TTC549 (cell line): ENCODE data around the gene DELE1.

Source experiments
- FAIRE-seq: peaks from 2 replicates; lab custom pipeline; 2012; peaks lifted over from hg19 to GRCh38; lab: Jason Lieb, UNC

The DELE1 gene

DNA sequence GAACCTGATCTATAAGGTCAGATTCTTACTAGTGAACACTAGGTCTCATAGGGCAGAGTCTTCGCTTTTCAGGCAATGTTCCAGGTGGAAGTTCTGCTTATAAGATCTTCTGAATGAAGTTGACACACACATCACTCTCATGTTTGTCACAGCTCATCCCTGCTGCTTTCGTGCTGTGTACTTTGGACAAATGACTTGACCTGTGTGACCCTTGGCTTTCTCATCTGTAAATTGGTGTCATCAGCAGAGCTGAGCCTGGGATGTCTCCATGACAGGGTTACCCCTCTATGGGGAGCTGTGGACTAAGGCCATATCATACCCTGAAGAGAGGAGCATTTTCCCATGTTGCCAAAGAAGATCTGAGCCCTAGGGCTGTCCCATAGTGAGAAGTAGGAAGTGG, 2.8 kb downstream of the DELE1 start:
- no peak for FAIRE-seq

- FAIRE-seq = no peak
Measured at GRCh38 chr5:141928051-141928450, 4.4 kb downstream of the DELE1 start.

GRCh38 chr5:141929398-141930058, 5.9 kb downstream of the DELE1 start:
- no peak for FAIRE-seq

- no peak for FAIRE-seq
Measured at GRCh38 chr5:141931694-141932093, 8.0 kb downstream of the DELE1 start.

DNA sequence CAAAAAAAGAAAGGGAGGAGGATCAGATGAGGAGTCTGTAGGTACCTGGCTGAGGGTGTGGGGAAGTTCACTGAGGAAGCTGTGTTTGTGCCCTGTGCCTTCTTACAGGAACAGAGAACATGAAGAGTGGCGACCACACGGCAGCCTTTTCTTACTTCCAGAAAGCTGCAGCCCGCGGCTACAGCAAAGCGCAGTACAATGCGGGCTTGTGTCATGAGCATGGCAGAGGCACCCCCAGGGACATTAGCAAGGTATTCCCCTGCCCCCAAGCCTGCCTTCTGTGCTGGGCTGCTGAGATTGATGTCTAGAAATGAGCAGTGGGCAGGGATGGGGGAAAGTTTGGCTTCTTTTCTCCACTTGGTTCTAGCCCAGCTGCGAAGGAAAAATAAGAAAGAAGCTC, 9.5 kb downstream of the DELE1 start:
- no peak for FAIRE-seq

GRCh38 chr5:141934099-141934844, 10.6 kb downstream of the DELE1 start:
- no peak for FAIRE-seq

DNA sequence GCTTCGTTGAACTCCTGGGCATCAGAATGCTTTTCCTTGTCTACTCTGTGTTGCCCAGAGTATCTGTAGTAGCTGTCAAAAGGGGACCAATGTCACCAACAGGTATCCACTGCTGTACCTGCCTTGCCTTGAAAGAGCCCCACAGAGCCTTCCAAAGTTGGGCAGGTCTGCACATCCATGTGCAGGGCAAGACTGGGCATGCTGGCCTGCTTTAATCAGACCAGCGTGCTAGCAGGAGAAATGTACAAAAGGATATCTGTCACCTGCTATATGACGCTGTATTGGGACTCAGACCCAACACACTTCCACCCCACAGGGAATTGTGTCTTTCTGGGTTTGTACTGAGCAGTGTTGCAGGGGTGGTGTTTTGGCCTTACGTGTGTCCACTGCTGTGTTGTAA, 11.9 kb downstream of the DELE1 start:
- FAIRE-seq = no peak

DNA sequence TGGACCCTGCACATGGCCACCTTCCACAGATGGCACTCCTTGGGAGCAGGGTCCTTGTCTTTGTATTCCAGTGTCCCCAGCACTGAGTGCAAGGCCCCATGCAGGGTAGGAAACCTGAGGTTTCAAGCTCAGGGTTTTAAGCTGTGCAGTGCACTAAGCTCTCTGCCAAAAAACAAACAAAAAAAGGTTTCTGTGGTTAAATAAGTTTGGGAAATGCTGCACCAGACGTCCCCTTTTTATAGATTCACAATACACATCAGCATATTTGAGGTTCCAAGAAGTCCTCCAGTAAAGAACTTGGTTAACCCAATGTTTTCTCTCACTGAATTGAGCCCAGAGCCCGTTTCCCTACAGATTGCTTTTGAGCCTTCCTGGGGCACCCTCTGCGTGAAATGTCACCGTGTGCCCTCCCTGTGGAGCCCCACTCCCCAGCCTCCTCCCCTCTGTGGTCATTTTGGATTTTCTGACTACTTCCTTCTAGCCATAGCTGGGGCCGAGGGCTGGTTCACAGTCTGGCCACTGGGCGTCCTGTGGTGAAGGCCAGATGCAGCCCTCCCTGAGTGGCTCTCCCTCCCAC, 17.1 kb downstream of the DELE1 start:
- FAIRE-seq = no peak

DNA sequence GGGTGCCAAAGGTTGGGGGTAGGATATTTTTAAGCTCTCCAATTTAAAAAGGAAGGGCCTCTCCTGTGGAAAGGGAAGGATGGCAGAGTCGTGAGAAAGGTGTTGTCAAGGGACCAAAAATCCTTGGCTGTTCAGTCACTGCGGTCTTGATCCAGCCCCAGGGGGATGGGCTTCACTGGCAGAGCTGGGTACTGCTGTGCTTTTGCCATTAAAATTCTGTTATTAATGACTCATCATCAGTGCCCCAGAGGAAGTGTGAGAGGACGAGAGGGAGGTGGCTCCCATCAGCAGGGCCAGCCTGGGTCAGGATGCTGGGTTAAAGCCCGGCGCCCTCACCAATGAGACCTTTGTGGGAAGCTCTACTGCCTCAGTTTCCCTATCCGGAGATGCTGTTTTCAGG, 17.6 kb downstream of the DELE1 start:
- FAIRE-seq = no peak

GRCh38 chr5:141941779-141942178, 18.1 kb downstream of the DELE1 start:
- no peak for FAIRE-seq

DNA sequence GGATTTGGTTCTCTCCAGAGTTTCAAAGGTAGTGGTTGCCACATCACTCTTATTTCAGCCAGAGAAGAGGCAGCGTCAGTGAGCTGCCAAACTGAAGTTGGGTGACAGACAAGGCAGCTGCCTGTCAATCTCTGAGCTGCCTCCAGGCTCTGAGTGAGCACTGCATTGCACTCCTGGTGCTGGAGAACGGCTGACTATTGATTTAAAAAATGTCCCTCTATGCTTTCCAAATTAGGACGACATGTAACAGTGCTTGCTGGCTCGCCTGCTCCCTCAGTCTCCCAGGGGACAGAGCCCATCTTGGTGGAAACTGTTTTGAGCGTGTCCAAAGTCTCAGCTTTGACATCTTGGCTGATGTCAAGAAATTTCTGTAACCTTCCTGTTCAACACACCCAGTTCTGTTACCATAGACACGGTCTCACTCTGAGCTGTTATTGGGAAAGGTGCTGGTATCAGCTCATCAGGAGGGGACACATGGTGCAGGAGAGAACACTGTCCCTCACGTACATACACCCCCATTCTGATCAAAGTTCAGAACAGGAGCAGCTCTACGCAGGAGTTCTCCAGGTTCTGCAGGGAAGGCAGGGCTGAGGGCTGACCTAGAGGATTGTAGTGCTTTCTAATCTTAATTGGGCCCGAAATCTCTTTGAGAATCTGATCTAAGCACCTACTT, 18.6 kb downstream of the DELE1 start:
- FAIRE-seq = no peak

DNA sequence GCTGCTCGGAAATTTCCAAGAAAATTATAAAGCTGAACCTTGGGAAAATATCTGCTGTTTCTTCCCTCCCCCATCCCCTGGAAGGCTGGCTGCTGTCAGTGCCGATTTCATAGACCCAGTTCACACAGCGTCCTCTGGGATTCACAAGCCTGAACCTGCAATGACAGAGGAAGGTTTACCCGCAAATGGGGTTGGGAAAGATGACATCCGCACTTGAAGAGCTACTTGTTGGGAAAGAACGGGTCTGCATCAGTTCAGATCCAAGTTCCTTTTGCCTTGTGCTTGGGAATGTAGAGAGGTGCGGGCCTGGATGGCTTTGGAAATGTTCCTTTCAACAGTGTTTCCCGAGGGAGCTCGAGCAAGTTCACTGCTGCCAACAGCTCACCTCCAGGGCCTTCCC, 20.4 kb downstream of the DELE1 start:
- no peak for FAIRE-seq

GRCh38 chr5:141945511-141946051, 21.9 kb downstream of the DELE1 start:
- no peak for FAIRE-seq

DNA sequence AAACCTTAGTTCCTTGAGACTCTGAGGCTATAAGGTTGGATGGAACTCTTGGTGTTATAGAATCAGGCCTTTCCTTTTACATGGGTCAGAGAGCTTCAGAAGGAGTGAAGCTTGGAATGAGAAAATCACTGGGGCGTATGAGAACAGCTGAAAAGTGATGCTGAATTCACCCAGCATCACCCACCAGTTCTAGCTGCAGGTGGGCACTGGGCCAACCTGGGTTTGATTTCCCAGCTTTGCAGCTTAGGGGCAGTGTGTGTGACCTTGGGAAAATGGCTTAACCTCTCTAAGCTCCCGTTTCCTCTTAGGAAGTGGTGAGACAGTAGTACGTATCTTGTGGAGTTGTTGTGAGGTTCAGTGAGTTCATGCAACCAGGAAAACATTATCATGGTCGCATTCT, 23.6 kb downstream of the DELE1 start:
- FAIRE-seq = no peak

DNA sequence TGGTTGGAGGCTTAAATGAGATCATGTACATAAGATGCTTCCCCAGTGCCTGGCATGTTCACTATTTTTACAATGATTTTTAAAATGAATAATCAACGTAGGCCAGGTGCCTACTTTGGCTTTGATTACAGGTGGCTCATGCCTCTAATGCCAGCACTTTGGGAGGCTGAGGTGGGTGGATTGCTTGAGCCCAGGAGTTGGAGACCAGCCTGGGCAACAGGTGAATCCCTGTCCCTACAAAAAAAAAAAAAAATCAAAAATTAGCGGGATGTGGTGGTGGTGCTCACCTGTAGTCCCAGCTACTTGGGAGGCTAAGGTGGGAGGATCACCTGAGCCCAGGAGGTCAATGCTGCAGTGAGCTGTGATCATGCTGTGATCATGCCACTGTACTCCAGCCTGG, 25.1 kb downstream of the DELE1 start:
- no peak for FAIRE-seq

- no peak for FAIRE-seq
Measured at GRCh38 chr5:141949511-141949910, 25.8 kb downstream of the DELE1 start.

DNA sequence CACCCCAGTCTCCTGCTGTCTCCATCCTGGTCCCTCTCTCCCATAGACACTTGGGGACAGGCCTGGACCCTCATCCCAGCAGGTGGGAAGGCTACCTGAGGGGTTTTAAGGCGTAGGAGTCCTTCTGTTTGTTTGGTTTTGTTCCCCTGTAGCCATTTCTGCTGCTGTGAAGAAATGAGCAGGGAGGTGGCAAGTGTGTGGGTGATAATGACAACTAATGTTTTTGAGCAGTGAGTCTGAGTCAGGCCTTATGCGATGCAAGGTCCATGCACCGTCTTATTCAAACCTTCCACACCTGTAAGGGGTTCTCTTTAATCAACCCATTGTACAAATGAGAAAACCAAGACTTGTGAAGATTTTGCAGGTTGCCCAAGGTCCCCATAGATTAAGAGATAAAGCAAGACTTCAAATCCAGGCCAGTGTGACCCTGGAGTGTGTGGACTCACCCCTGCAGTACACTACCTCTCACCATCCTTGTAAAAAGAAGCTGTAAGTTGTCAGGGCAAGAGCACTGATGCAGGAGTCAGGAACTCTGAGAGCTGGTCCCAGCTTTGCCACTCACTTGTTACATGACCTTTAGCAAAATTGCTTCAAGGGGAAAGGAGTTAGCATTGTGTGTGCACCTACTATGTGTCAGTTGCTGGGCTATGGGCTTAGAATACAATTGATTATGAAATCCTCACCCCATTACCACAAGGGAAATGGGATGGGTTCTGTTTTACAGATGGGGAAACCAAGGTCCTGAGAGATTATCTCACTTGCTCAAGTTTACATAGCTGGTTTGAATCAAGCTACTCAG, 26.7 kb downstream of the DELE1 start:
- no peak for FAIRE-seq

DNA sequence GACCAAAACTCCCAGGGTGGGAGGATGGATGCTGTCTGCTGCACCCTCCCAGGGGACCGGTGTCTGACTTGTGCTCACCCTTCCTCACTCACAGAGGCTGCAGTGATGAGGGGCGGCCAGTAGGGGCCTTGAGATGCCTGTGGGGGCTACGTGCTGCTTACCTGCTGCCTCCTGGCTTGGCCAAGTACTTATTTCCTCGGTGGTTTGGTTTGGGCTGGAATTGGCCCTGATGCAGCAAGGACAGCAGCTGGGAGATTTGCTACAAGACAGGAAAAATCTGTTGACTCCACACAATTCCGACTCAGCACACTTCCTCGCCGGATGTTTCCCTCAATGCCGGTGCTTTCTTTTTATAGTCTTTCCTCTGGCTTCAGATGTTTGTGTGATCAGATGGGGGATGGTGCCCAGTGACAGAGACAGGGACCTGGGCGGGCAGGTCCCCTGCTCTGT, 27.7 kb downstream of the DELE1 start:
- FAIRE-seq = no peak

GRCh38 chr5:141952020-141952419, 28.3 kb downstream of the DELE1 start:
- no peak for FAIRE-seq

GRCh38 chr5:141954194-141954593, 30.5 kb downstream of the DELE1 start:
- FAIRE-seq = no peak

GRCh38 chr5:141957367-141957996, 33.8 kb downstream of the DELE1 start:
- FAIRE-seq = no peak

DNA sequence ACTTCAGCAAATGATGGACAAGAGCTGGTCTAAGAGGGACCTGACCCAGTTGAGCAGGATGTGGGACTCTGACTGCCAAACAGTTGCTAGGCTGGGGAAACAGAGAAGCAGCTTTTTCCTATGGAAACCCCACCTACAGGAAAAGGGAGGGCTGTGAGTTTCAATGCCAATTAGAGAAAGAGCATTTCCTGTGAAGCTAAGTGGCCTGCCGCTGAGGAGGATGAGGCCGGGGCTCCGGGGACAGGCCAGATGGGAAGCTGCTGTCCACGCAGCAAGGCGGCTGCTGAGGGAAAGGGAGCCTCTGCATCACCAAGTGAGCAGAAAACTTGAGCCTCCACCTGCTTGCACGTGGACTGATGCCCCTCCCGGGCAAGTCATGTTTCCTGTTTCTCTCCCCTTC, 34.4 kb downstream of the DELE1 start, which contains the start of gene PCDH12:
TSS of gene PCDH12 (minus strand) at position 90 of the 400 bp plus-strand sequence. CDS start 351 bp downstream, outside the sequence.
- no peak for FAIRE-seq
